ENCODE results near the gene GET4. TPM values are rescaled to one million over a fixed set of nuclear protein-coding genes. Genes with fewer than 3 reads are reported as not detected.

The GET4 gene
- total RNA-seq, 3 donors from 2014 or later (not counting 1 experiment from before 2014, with no cell fraction given): 69.3 to 81.6 (median 73.2) TPM

- H3K9me3 Mint-ChIP-seq: no peaks in the 10 kb centered on the region
- TF ChIP-seq CTCF (IDR thresholded peaks at IDR 0.05): no peak
- ATAC-seq: no peak
These were observed 22.8 kb upstream of the GET4 start for GRCh38 chr7:853366-854117.

GRCh38 chr7:854118-854775 is 22.1 kb upstream of the GET4 start:
- Mint-ChIP-seq H3K9me3 (no peaks in the 10 kb centered on the region), H3K36me3 (no peaks in the 10 kb centered on the region), H3K27ac (no peak overlapping the region), H3K4me3 (no peak overlapping the region), H3K4me1 (peaks cover 0 to 2% of the 10 kb centered on the region in 2 donors), H3K27me3 (ENCODE audit: low read depth in 2 of 2) (no peaks in the 10 kb centered on the region)
- no peak for DNase-seq
- H3K9me3 ChIP-seq (ENCODE audit: control insufficient read depth, insufficient read depth, low read length): no peaks in the 10 kb centered on the region
- H3K36me3 ChIP-seq (ENCODE audit: control insufficient read depth, insufficient read depth, low read length): peaks cover 38% of the 10 kb centered on the region
- no peaks in the 10 kb centered on the region for H3K27me3 ChIP-seq (ENCODE audit: control insufficient read depth, insufficient read depth, low read length)
- H3K4me1 ChIP-seq (ENCODE audit: control insufficient read depth, insufficient read depth, low read length): no peaks in the 10 kb centered on the region
- no peak overlapping the region for H3K27ac ChIP-seq (ENCODE audit: low read length)
- intact Hi-C loops (cut with micrococcal nuclease): no loop called here
- no peak for TF ChIP-seq CTCF (IDR thresholded peaks at IDR 0.05)
- 96% methylated on average over 30 of the region's 32 CpGs for WGBS (ENCODE audit: insufficient coverage)
- H3K4me3 ChIP-seq (ENCODE audit: low read length): no peak overlapping the region
- ATAC-seq: no peak

More at GRCh38 chr7:853366-854117, 22.8 kb upstream of the GET4 start:
- Mint-ChIP-seq H3K4me3 (no peak overlapping the region), H3K36me3 (no peaks in the 10 kb centered on the region), H3K27me3 (ENCODE audit: low read depth in 2 of 2) (no peaks in the 10 kb centered on the region), H3K27ac (no peak overlapping the region), H3K4me1 (no peaks in the 10 kb centered on the region)
- H3K27me3 ChIP-seq (ENCODE audit: control insufficient read depth, insufficient read depth, low read length): no peaks in the 10 kb centered on the region
- 91% methylated on average over 33 of the region's 33 CpGs for WGBS (ENCODE audit: insufficient coverage)
- intact Hi-C loops (cut with micrococcal nuclease): no loop called here
- no peaks in the 10 kb centered on the region for H3K9me3 ChIP-seq (ENCODE audit: control insufficient read depth, insufficient read depth, low read length)
- no peak overlapping the region for H3K4me3 ChIP-seq (ENCODE audit: low read length)
- DNase-seq: no peak
- H3K4me1 ChIP-seq (ENCODE audit: control insufficient read depth, insufficient read depth, low read length): no peaks in the 10 kb centered on the region
- no peak overlapping the region for H3K27ac ChIP-seq (ENCODE audit: low read length)
- peaks cover 38% of the 10 kb centered on the region for H3K36me3 ChIP-seq (ENCODE audit: control insufficient read depth, insufficient read depth, low read length)

- Mint-ChIP-seq H3K4me1 (peaks cover 0 to 4% of the 10 kb centered on the region in 2 donors), H3K4me3 (no peak overlapping the region), H3K9me3 (no peaks in the 10 kb centered on the region), H3K27ac (no peak overlapping the region), H3K36me3 (no peaks in the 10 kb centered on the region), H3K27me3 (ENCODE audit: low read depth in 2 of 2) (no peaks in the 10 kb centered on the region)
- DNase-seq (no peak), ATAC-seq (no peak)
- Histone ChIP-seq H3K27ac (ENCODE audit: low read length) (no peak overlapping the region), H3K4me3 (ENCODE audit: low read length) (no peak overlapping the region), H3K9me3 (ENCODE audit: control insufficient read depth, insufficient read depth, low read length) (no peaks in the 10 kb centered on the region), H3K4me1 (ENCODE audit: control insufficient read depth, insufficient read depth, low read length) (no peaks in the 10 kb centered on the region), H3K27me3 (ENCODE audit: control insufficient read depth, insufficient read depth, low read length) (no peaks in the 10 kb centered on the region), H3K36me3 (ENCODE audit: control insufficient read depth, insufficient read depth, low read length) (peaks cover 39% of the 10 kb centered on the region)
- no peak for TF ChIP-seq CTCF (IDR thresholded peaks at IDR 0.05)
- WGBS (ENCODE audit: insufficient coverage): 97% methylated on average over 27 of the region's 29 CpGs
- intact Hi-C loops (cut with micrococcal nuclease): no loop called here
These were observed 20.5 kb upstream of the GET4 start for GRCh38 chr7:855686-856369.

Measured in natural killer cell (primary cell).